ENCODE results near the gene DTX1. TPM values are rescaled to one million over a fixed set of nuclear protein-coding genes. Genes with fewer than 3 reads are reported as not detected.

The DTX1 gene
- total RNA-seq, 1 experiment from 2014 or later = 5.5 TPM

DNA sequence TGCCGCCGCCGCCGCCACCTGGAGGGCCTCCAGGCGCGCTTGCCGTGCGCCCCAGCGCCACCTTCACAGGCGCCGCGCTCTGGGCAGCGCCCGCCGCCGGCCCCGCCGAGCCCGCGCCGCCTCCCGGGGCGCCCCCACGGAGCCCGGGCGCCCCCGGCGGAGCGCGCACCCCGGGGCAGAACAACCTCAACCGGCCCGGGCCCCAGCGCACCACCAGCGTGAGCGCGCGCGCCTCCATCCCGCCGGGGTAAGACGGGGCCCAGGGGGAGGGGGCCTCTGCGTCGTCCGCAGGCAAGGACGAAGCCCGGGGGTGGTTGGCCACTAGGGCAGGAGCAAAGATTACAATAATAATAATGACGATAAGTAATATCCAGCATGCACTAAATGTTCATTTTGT, 21.3 kb downstream of the DTX1 start:
- ChIA-PET POLR2A (ENCODE audit: low non-redundant PET) (no interaction called here), CTCF (interaction anchor here (0.7 kb wide), 1 partner anchor 632 kb away, joined by 3 read pairs; no protein-coding TSS in a partner anchor)
- no peak for DNase-seq (ENCODE audit: low spot score)
- Histone ChIP-seq H3K27ac (ENCODE audit: low read depth, low read length, poor library complexity, severe bottlenecking) (no peak overlapping the region), H3K36me3 (ENCODE audit: insufficient read depth, low read length, poor library complexity, severe bottlenecking) (no peaks in the 10 kb centered on the region), H3K4me1 (ENCODE audit: insufficient read depth, low read length, poor library complexity, severe bottlenecking) (no peaks in the 10 kb centered on the region), H3K4me3 (ENCODE audit: low read depth, low read length, poor library complexity, severe bottlenecking) (no peak overlapping the region), H3K27me3 (replicated peaks; ENCODE audit: insufficient read depth, low read depth, low read length, poor library complexity) (no peaks in the 10 kb centered on the region), H3K9me3 (ENCODE audit: low read depth, low read length, poor library complexity, severe bottlenecking) (no peaks in the 10 kb centered on the region)
- BruUV-seq (replicated peaks) = no TSS peak
- TF ChIP-seq, protein P1, sequence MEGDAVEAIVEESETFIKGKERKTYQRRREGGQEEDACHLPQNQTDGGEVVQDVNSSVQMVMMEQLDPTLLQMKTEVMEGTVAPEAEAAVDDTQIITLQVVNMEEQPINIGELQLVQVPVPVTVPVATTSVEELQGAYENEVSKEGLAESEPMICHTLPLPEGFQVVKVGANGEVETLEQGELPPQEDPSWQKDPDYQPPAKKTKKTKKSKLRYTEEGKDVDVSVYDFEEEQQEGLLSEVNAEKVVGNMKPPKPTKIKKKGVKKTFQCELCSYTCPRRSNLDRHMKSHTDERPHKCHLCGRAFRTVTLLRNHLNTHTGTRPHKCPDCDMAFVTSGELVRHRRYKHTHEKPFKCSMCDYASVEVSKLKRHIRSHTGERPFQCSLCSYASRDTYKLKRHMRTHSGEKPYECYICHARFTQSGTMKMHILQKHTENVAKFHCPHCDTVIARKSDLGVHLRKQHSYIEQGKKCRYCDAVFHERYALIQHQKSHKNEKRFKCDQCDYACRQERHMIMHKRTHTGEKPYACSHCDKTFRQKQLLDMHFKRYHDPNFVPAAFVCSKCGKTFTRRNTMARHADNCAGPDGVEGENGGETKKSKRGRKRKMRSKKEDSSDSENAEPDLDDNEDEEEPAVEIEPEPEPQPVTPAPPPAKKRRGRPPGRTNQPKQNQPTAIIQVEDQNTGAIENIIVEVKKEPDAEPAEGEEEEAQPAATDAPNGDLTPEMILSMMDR (conservative IDR thresholded peaks at IDR 0.05; ENCODE audit: low read depth, low read length) = no peak
- TF ChIP-seq EZH2 (IDR thresholded peaks at IDR 0.05; ENCODE audit: borderline replicate concordance, low read depth, low read length, poor library complexity, severe bottlenecking) = no peak
- intact Hi-C loops (cut with micrococcal nuclease; ENCODE audit: unreplicated experiment) = no loop called here

DNA sequence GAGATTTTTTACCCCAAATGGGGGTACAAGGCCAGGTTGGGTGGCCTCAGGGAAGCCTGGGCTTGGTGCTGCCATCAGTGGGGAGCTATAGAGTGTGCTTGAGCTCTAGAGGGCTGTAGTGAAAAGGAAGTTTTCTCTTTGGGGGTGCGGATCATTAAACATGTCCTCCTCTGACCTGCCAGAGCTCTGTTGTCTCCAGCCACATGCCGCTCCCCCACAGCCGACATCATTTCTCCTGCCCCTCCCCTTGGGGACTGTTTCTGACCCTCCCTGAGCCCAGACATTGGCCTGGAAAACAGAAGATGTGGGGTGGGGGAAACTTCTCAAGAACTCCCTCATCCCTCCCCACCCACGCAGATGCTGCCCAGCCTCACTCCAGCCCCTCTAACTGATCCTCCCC, 25.3 kb downstream of the DTX1 start:
- Histone ChIP-seq H3K36me3 (ENCODE audit: insufficient read depth, low read length, poor library complexity, severe bottlenecking) (no peaks in the 10 kb centered on the region), H3K27ac (ENCODE audit: low read depth, low read length, poor library complexity, severe bottlenecking) (no peak overlapping the region), H3K4me3 (ENCODE audit: low read depth, low read length, poor library complexity, severe bottlenecking) (no peak overlapping the region), H3K9me3 (ENCODE audit: low read depth, low read length, poor library complexity, severe bottlenecking) (no peaks in the 10 kb centered on the region), H3K27me3 (replicated peaks; ENCODE audit: insufficient read depth, low read depth, low read length, poor library complexity) (no peaks in the 10 kb centered on the region), H3K4me1 (ENCODE audit: insufficient read depth, low read length, poor library complexity, severe bottlenecking) (no peaks in the 10 kb centered on the region)
- TF ChIP-seq, protein P1 (conservative IDR thresholded peaks at IDR 0.05; ENCODE audit: low read depth, low read length) = no peak
- TF ChIP-seq EZH2 (IDR thresholded peaks at IDR 0.05; ENCODE audit: borderline replicate concordance, low read depth, low read length, poor library complexity, severe bottlenecking) = no peak
- intact Hi-C loops (cut with micrococcal nuclease; ENCODE audit: unreplicated experiment) = no loop called here
- BruUV-seq (replicated peaks) = no TSS peak
- ChIA-PET POLR2A (ENCODE audit: low non-redundant PET) (no interaction called here), CTCF (no interaction called here)
- no peak for DNase-seq (ENCODE audit: low spot score)

DNA sequence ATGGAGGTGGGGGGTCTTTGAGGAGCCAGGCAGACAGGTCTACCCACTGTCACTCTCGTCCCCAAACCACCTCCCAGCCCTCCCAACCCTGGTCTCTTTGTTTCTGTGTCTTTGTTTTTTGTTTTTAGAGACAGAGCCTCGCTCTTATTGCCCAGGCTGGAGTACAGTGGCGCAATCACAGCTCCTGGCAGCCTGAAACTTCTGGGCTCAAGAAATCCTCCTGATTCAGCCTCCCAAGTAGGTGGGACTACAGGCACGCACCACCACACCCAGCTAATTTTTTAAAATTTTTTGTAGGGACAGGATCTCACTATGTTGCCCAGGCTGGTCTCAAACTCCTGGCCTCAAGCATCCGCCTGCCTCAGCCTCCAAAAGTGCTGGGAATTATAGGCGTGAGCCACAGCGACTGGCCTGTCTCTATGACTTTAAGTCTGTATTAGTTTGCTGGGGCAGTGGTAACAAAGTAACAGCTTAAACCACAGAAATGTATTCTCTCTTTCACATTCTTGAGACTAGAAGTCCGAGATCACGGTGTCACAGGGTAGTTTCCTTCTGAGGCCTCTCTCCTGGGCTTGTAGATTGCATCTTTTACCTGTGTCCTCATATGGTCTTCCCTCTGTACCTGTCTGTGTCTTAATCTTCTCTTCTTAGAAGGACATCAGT, 26.1 kb downstream of the DTX1 start:
- POLR2A ChIA-PET (ENCODE audit: low non-redundant PET) = no interaction called here

More for the DNA sequence above, 26.1 kb downstream of the DTX1 start:
- Histone ChIP-seq H3K36me3 (ENCODE audit: insufficient read depth, low read length, poor library complexity, severe bottlenecking) (no peaks in the 10 kb centered on the region), H3K9me3 (ENCODE audit: low read depth, low read length, poor library complexity, severe bottlenecking) (no peaks in the 10 kb centered on the region), H3K4me1 (ENCODE audit: insufficient read depth, low read length, poor library complexity, severe bottlenecking) (no peaks in the 10 kb centered on the region), H3K4me3 (ENCODE audit: low read depth, low read length, poor library complexity, severe bottlenecking) (no peak overlapping the region), H3K27me3 (replicated peaks; ENCODE audit: insufficient read depth, low read depth, low read length, poor library complexity) (no peaks in the 10 kb centered on the region), H3K27ac (ENCODE audit: low read depth, low read length, poor library complexity, severe bottlenecking) (no peak overlapping the region)
- intact Hi-C loops (cut with micrococcal nuclease; ENCODE audit: unreplicated experiment) = no loop called here
- DNase-seq (ENCODE audit: low spot score) = no peak
- CTCF ChIA-PET = no interaction called here
- no TSS peak for BruUV-seq (replicated peaks)
- TF ChIP-seq EZH2 (IDR thresholded peaks at IDR 0.05; ENCODE audit: borderline replicate concordance, low read depth, low read length, poor library complexity, severe bottlenecking) = no peak
- TF ChIP-seq, protein P1 (conservative IDR thresholded peaks at IDR 0.05; ENCODE audit: low read depth, low read length) = no peak
